Spleen (tissue), 7 donors: ENCODE data around the gene PCCB.

Experiments used
- POLR2AphosphoS5 ChIP-seq, 3 donors: sonication (generic); formaldehyde crosslinking; IDR thresholded peaks; one replicate each; pipeline ENCODE4 v1.5.1; 2017; ENCODE audit warnings: antibody characterized with exemption in 3 of 3
- TF ChIP-seq, protein P1 (sequence below), 11 experiments: fragments of 200-600 bp in 7 of 11; fragments of 450-650 bp in 4 of 11; sonication (generic) in 4 of 11; IDR thresholded peaks in 8 of 11; conservative IDR thresholded peaks in 3 of 11; 1 replicate in 7 of 11; 2 replicates in 4 of 11; pipeline versions ENCODE4 v1.4.0 to v1.8.0; 2016 to 2021; ENCODE audit warnings: antibody characterized with exemption in 11 of 11, inconsistent platforms in 4 of 11, mild to moderate bottlenecking in 1 of 11
- donor health status: DM: no; HTN: no; CAD: no; lungs with moderate emphysema.
- donor health status: DM: no; HTN: no; CAD: no.
- donor health status: DM: no; HTN: no; CAD: no.

DNA sequence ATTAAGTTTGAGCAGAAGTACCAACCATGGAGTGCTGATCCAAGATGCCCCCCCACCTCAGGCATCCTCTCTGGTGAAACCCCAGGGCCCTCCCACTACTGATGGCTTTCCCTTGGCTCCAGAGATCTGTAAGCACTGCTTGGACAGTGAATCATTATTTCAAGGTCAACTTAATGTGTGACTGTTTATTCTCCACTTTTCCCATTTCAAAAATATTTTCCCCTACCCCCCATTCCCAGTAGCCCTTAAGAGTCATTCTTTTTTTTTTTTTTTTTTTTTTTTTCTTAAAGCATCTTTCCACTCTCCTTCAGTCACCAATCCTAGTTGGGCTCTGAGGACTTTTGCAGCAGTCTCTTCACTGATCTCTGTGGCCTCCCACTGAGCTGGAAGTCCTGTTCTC, 82.6 kb downstream of the PCCB start:
- TF ChIP-seq, protein P1, sequence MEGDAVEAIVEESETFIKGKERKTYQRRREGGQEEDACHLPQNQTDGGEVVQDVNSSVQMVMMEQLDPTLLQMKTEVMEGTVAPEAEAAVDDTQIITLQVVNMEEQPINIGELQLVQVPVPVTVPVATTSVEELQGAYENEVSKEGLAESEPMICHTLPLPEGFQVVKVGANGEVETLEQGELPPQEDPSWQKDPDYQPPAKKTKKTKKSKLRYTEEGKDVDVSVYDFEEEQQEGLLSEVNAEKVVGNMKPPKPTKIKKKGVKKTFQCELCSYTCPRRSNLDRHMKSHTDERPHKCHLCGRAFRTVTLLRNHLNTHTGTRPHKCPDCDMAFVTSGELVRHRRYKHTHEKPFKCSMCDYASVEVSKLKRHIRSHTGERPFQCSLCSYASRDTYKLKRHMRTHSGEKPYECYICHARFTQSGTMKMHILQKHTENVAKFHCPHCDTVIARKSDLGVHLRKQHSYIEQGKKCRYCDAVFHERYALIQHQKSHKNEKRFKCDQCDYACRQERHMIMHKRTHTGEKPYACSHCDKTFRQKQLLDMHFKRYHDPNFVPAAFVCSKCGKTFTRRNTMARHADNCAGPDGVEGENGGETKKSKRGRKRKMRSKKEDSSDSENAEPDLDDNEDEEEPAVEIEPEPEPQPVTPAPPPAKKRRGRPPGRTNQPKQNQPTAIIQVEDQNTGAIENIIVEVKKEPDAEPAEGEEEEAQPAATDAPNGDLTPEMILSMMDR (IDR thresholded peaks at IDR 0.05 in 8 of 11, conservative IDR thresholded peaks at IDR 0.05 in 3 of 11) = no peak
- no peak for TF ChIP-seq POLR2AphosphoS5 (IDR thresholded peaks at IDR 0.05)
